HCT116 (cell line): Measurements from ENCODE around the gene GKAP1. TPM values are rescaled to one million over a fixed set of nuclear protein-coding genes. Genes with fewer than 3 reads are reported as not detected.
A peak's percentile ranks its signal among the peaks of the same experiment; 100 is the strongest.
"Not testable (repeated sequence)": the region's sequence is repeated elsewhere in the genome, so short reads cannot be mapped to it uniquely, and the experiment has no call there.

Source experiments
- ATAC-seq: fragments of 200-7000 bp; cut with Tn5 transposase; 2 replicates; pipeline ENCODE4 v1.9.1; 2020; ENCODE audit warnings: mild to moderate bottlenecking, moderate library complexity
- BruUV-seq: library from RNA; stranded (reverse); fragments of 400-500 nt; replicated peaks from 2 replicates; lab custom pipeline; 2021; lab: Mats Ljungman, UMichigan
- CTCF ChIA-PET: fragments of 300-600 bp; sonication (Branson Sonifier 250); formaldehyde crosslinking; loops from one replicate; lab custom pipeline; 2021; ENCODE audit warnings: antibody characterized with exemption; lab: Charles Lee
- POLR2A ChIA-PET: fragments of 300-600, 350-600 bp; sonication (Branson Sonifier 250); formaldehyde crosslinking; loops from one replicate; lab custom pipeline; 2021; ENCODE audit warnings: antibody characterized with exemption; lab: Charles Lee
- RAD21 ChIA-PET, 2 experiments: fragments of 300-600 bp; sonication (Branson Sonifier 250); formaldehyde crosslinking; loops; one replicate each; lab custom pipeline; 2023; ENCODE audit warnings: low total read pairs in 2 of 2; ENCODE audit not compliant: uncharacterized antibody in 2 of 2, unreplicated experiment in 2 of 2, low non-redundant PET in 1 of 2; lab: Charles Lee
- DNase-seq: peaks from one replicate; pipeline ENCODE4 v3.0.0-alpha.2; 2010; ENCODE audit warnings: low read depth, low spot score
- H2AFZ ChIP-seq: fragments of 200-600 bp; shearing (Covaris generic), sonication (generic); 2 replicates; pipeline ENCODE4 v1.6.1; 2017; ENCODE audit warnings: low read depth, mixed run types, mixed read lengths, antibody characterized with exemption, low read length; ENCODE audit not compliant: poor library complexity, severe bottlenecking
- H3K27ac ChIP-seq: 2 replicates; pipeline ENCODE4 v1.5.1; 2012; ENCODE audit warnings: low read depth, low read length
- H3K27me3 ChIP-seq: fragments of 200-600 bp; sonication (generic); 2 replicates; pipeline ENCODE4 v1.6.1; 2016; ENCODE audit warnings: mixed run types, low read length, mixed read lengths; ENCODE audit not compliant: insufficient read depth
- H3K36me3 ChIP-seq, 2 experiments: fragments of 200-500 bp in 1 of 2; fragments of 200-600 bp in 1 of 2; sonication (Bioruptor generic) in 1 of 2; sonication (generic) in 1 of 2; 2 replicates each; pipeline versions ENCODE4 v1.5.1 to v1.6.1; 2014 to 2016; ENCODE audit warnings: low read length in 2 of 2, inconsistent platforms in 1 of 2, mixed read lengths in 1 of 2, mixed run types in 1 of 2; ENCODE audit not compliant: insufficient read depth in 2 of 2, control insufficient read depth in 1 of 2
- H3K4me1 ChIP-seq, 2 experiments: fragments of 200-600 bp in 1 of 2; sonication (generic) in 1 of 2; 2 replicates each; pipeline versions ENCODE4 v1.5.1 to v1.6.1; 2012 to 2017; ENCODE audit warnings: low read length in 2 of 2, inconsistent platforms in 1 of 2, mild to moderate bottlenecking in 1 of 2, mixed read lengths in 1 of 2, mixed run types in 1 of 2, moderate library complexity in 1 of 2; ENCODE audit not compliant: insufficient read depth in 2 of 2, control insufficient read depth in 1 of 2
- H3K4me2 ChIP-seq: fragments of 200-600 bp; sonication (generic); 2 replicates; pipeline ENCODE4 v1.6.1; 2017; ENCODE audit warnings: mixed run types, low read length, mixed read lengths
- H3K4me3 ChIP-seq, 2 experiments: fragments of 200-600 bp in 1 of 2; sonication (generic) in 1 of 2; replicated peaks in 1 of 2; 2 replicates each; pipeline ENCODE4 v1.5.1; 2011 to 2016; ENCODE audit warnings: low read length in 2 of 2, control low read depth in 1 of 2, low read depth in 1 of 2, mild to moderate bottlenecking in 1 of 2, mixed read lengths in 1 of 2, mixed run types in 1 of 2
- H3K79me2 ChIP-seq: fragments of 200-600 bp; sonication (generic); 2 replicates; pipeline ENCODE4 v1.6.1; 2017; ENCODE audit warnings: mild to moderate bottlenecking, mixed run types, low read length, moderate library complexity, mixed read lengths; ENCODE audit not compliant: insufficient read depth
- H3K9ac ChIP-seq: fragments of 200-600 bp; sonication (generic); 2 replicates; pipeline ENCODE4 v1.6.1; 2016; ENCODE audit warnings: low read length, mixed read lengths
- H3K9me2 ChIP-seq: fragments of 200-600 bp; sonication (generic), shearing (Covaris generic); 2 replicates; pipeline ENCODE4 v1.6.1; 2017; ENCODE audit warnings: mixed run types, mild to moderate bottlenecking, moderate library complexity; ENCODE audit not compliant: insufficient read depth
- H3K9me3 ChIP-seq, 2 experiments: fragments of 200-500 bp in 1 of 2; fragments of 200-600 bp in 1 of 2; sonication (Bioruptor generic) in 1 of 2; sonication (generic) in 1 of 2; 2 replicates each; pipeline ENCODE4 v1.6.1; 2014 to 2017; ENCODE audit warnings: low read length in 2 of 2, mixed read lengths in 2 of 2, inconsistent platforms in 1 of 2, low read depth in 1 of 2, mild to moderate bottlenecking in 1 of 2, mixed run types in 1 of 2, moderate library complexity in 1 of 2; ENCODE audit not compliant: control insufficient read depth in 1 of 2, insufficient read depth in 1 of 2
- H4K20me1 ChIP-seq: fragments of 200-600 bp; sonication (generic), shearing (Covaris generic); 2 replicates; pipeline ENCODE4 v1.6.1; 2017; ENCODE audit warnings: mixed run types, mild to moderate bottlenecking, moderate library complexity; ENCODE audit not compliant: insufficient read depth
- CBX3 ChIP-seq: IDR thresholded peaks from 2 replicates; pipeline ENCODE4 v1.6.1; 2012; ENCODE audit warnings: low read depth
- EZH2phosphoT487 ChIP-seq: fragments of 200-600 bp; IDR thresholded peaks from 2 replicates; pipeline ENCODE4 v1.6.1; 2018; ENCODE audit warnings: antibody characterized with exemption, borderline replicate concordance
- POLR2A ChIP-seq: IDR thresholded peaks from 2 replicates; pipeline ENCODE4 v1.7.0; 2011; ENCODE audit warnings: borderline replicate concordance; ENCODE audit not compliant: insufficient read depth, insufficient read length; ENCODE audit errors: extremely low read depth
- POLR2AphosphoS5 ChIP-seq: IDR thresholded peaks from 2 replicates; pipeline ENCODE4 v1.6.1; 2011; ENCODE audit warnings: mild to moderate bottlenecking, low read depth, low read length, moderate library complexity
- RAD21 ChIP-seq: IDR thresholded peaks from 2 replicates; pipeline ENCODE4 v1.6.1; 2012; ENCODE audit warnings: low read depth, mild to moderate bottlenecking
- SIN3A ChIP-seq: IDR thresholded peaks from 2 replicates; pipeline ENCODE4 v1.6.1; 2012; ENCODE audit warnings: low read depth
- SRF ChIP-seq: IDR thresholded peaks from 2 replicates; pipeline ENCODE4 v1.6.1; 2012; ENCODE audit warnings: low read depth
- TCF7L2 ChIP-seq: IDR thresholded peaks from 2 replicates; pipeline ENCODE4 v1.7.0; 2011; ENCODE audit warnings: borderline replicate concordance, inconsistent platforms; ENCODE audit not compliant: insufficient read depth, insufficient read length; ENCODE audit errors: extremely low read depth
- intact Hi-C: fragments of 100-400 bp; cut with micrococcal nuclease; formaldehyde crosslinking; loops from 2 replicates; pipeline ENCODE4 v1.10.0; 2022
- total RNA-seq: library from RNA; stranded (reverse); gene quantifications from one replicate; pipeline ENCODE4 v1.2.1, GENCODE V29; 2021; ENCODE audit not compliant: unreplicated experiment

Gene GKAP1
- total RNA-seq, 1 experiment from 2014 or later = 6.8 TPM

- ATAC-seq = peak; percentile 18
Measured at GRCh38 chr9:83706676-83707517, 110.7 kb downstream of the GKAP1 start.

GRCh38 chr9:83705219-83705651 lies 112.3 kb downstream of the GKAP1 start:
- peak overlapping the region; percentile 98; the same call in 1 of the 2 replicates for H3K4me2 ChIP-seq
- POLR2A ChIA-PET, H2AFZ ChIP-seq, CTCF ChIA-PET, H3K36me3 ChIP-seq, RAD21 ChIA-PET, DNase-seq, BruUV-seq, ATAC-seq, H3K27ac ChIP-seq, H3K27me3 ChIP-seq, H3K4me3 ChIP-seq, H3K9me3 ChIP-seq, intact Hi-C loops, H3K9me2 ChIP-seq, H3K9ac ChIP-seq: not testable (repeated sequence)
- H3K4me1 ChIP-seq = peaks cover 6 to 28% of the 10 kb centered on the region in 2 experiments; a peak in 3 of 4 replicates
- peaks cover 75% of the 10 kb centered on the region for H3K79me2 ChIP-seq
- H4K20me1 ChIP-seq = peaks cover 33% of the 10 kb centered on the region; the same call in 1 of the 2 replicates

More at GRCh38 chr9:83706676-83707517, 110.7 kb downstream of the GKAP1 start:
- ChIA-PET CTCF (no interaction called here), RAD21 (no interaction called here), POLR2A (interaction anchor here (1.2 kb wide), 1 partner anchor 214 kb away, joined by 3 read pairs; the partner anchor contains the start of gene KIF27)
- Histone ChIP-seq H3K9ac (peak overlapping the region; percentile 96), H4K20me1 (peaks cover 22% of the 10 kb centered on the region; the same call in 1 of the 2 replicates), H3K36me3 (peaks cover 0 to 7% of the 10 kb centered on the region in 2 experiments; a peak in 2 of 4 replicates), H3K9me2 (no peaks in the 10 kb centered on the region), H3K4me2 (peak overlapping the region; percentile 98), H3K79me2 (peaks cover 58% of the 10 kb centered on the region), H3K27ac (peak overlapping the region; percentile 91), H3K27me3 (no peaks in the 10 kb centered on the region), H3K4me1 (peaks cover 6 to 28% of the 10 kb centered on the region in 2 experiments; a peak in 3 of 4 replicates), H3K4me3 (peak overlapping the region; percentile 90 to 92), H3K9me3 (no peaks in the 10 kb centered on the region), H2AFZ (no peak overlapping the region)
- intact Hi-C loops = no loop called here
- BruUV-seq = no TSS peak
- no peak for DNase-seq
- TF ChIP-seq POLR2A = no peak
- TF ChIP-seq TCF7L2 = no peak
- no peak for TF ChIP-seq RAD21
- no peak for TF ChIP-seq EZH2phosphoT487
- TF ChIP-seq CBX3 = no peak
- TF ChIP-seq SRF = no peak
- no peak for TF ChIP-seq SIN3A
- no peak for TF ChIP-seq POLR2AphosphoS5
